T-cell (primary cell): ENCODE measurements around the gene KCNJ12. TPM values are rescaled to one million over a fixed set of nuclear protein-coding genes. Genes with fewer than 3 reads are reported as not detected.
A peak's percentile ranks its signal among the peaks of the same experiment; 100 is the strongest.
"Not testable (repeated sequence)": the region's sequence is repeated elsewhere in the genome, so short reads cannot be mapped to it uniquely, and the experiment has no call there.

Experiments
- ATAC-seq, 4 experiments: fragments of 200-7000 bp in 3 of 4; fragments of 150-1000 bp in 1 of 4; cut with Tn5 transposase; replicated peaks in 1 of 4; 1 replicate in 3 of 4; 2 replicates in 1 of 4; pipeline ENCODE4 v1.10.0; 2021; ENCODE audit warnings: moderate library complexity in 3 of 4, mild to moderate bottlenecking in 2 of 4, moderate number of reproducible peaks in 1 of 4
- CTCF ChIA-PET, 2 donors: fragments of 300-600 bp; sonication (Branson Sonifier 250); formaldehyde crosslinking; loops; one replicate each; lab custom pipeline; 2022; ENCODE audit warnings: antibody characterized with exemption in 2 of 2; lab: Charles Lee
- POLR2A ChIA-PET, 2 donors: fragments of 300-600 bp; sonication (Branson Sonifier 250); formaldehyde crosslinking; loops; one replicate each; lab custom pipeline; 2022; ENCODE audit warnings: antibody characterized with exemption in 2 of 2; lab: Charles Lee
- DNase-seq, 35 experiments: peaks; one replicate each; pipeline versions ENCODE4 v3.0.0 to v3.0.0-alpha.2; 2013 to 2023
- H3K27ac ChIP-seq: one replicate; pipeline ENCODE4 v1.5.1; 2013; ENCODE audit warnings: low read length
- H3K27me3 ChIP-seq, 2 experiments: replicated peaks in 1 of 2; 1 replicate in 1 of 2; 2 replicates in 1 of 2; pipeline versions ENCODE4 v1.6.1 to v1.7.0; 2013; ENCODE audit warnings: low read length in 1 of 2, mixed read lengths in 1 of 2; ENCODE audit not compliant: control insufficient read depth in 2 of 2, insufficient read depth in 2 of 2; ENCODE audit errors: extremely low read depth in 1 of 2
- H3K36me3 ChIP-seq, 2 donors: 1 replicate in 1 of 2; 2 replicates in 1 of 2; pipeline versions ENCODE4 v1.6.1 to v1.7.0; 2013; ENCODE audit warnings: low read length in 1 of 2; ENCODE audit not compliant: control insufficient read depth in 2 of 2, insufficient read depth in 1 of 2; ENCODE audit errors: extremely low read depth in 1 of 2
- H3K4me1 ChIP-seq, 2 experiments: 1 replicate in 1 of 2; 2 replicates in 1 of 2; pipeline versions ENCODE4 v1.6.1 to v1.7.0; 2013; ENCODE audit warnings: low read length in 2 of 2, mixed read lengths in 1 of 2; ENCODE audit not compliant: insufficient read depth in 2 of 2, control insufficient read depth in 1 of 2; ENCODE audit errors: extremely low read depth in 1 of 2
- H3K4me3 ChIP-seq, 2 donors: 1 replicate in 1 of 2; 2 replicates in 1 of 2; pipeline versions ENCODE4 v1.5.1 to v1.7.0; 2013; ENCODE audit warnings: mild to moderate bottlenecking in 2 of 2, low read length in 1 of 2, moderate library complexity in 1 of 2; ENCODE audit not compliant: control insufficient read depth in 1 of 2; ENCODE audit errors: extremely low read depth in 1 of 2
- H3K9me3 ChIP-seq: 2 replicates; pipeline ENCODE4 v1.7.0; 2013
- H3K27ac Mint-ChIP-seq, 2 donors: one replicate each; pipeline ENCODE4 v1.8.0; 2020 to 2021; ENCODE audit warnings: mild to moderate bottlenecking in 2 of 2, mixed read lengths in 2 of 2
- H3K27me3 Mint-ChIP-seq, 2 donors: one replicate each; pipeline ENCODE4 v1.8.0; 2021 to 2022; ENCODE audit warnings: mixed read lengths in 2 of 2
- H3K36me3 Mint-ChIP-seq: one replicate; pipeline ENCODE4 v1.8.0; 2021; ENCODE audit warnings: mixed read lengths
- H3K4me1 Mint-ChIP-seq, 3 donors: one replicate each; pipeline ENCODE4 v1.8.0; 2020 to 2022; ENCODE audit warnings: mixed read lengths in 3 of 3, mild to moderate bottlenecking in 1 of 3
- H3K4me3 Mint-ChIP-seq, 3 donors: one replicate each; pipeline ENCODE4 v1.8.0; 2020 to 2022; ENCODE audit warnings: mild to moderate bottlenecking in 3 of 3, mixed read lengths in 3 of 3, moderate library complexity in 3 of 3
- H3K9me3 Mint-ChIP-seq, 3 donors: one replicate each; pipeline ENCODE4 v1.8.0; 2020 to 2022; ENCODE audit warnings: mixed read lengths in 3 of 3
- WGBS: methylation state at CpG from one replicate; pipeline ENCODE4 v1.1.5; 2013; ENCODE audit warnings: missing lambda C conversion rate; ENCODE audit not compliant: insufficient coverage; 5-methylcytosine and 5-hydroxymethylcytosine counted together
- total RNA-seq, 35 experiments: library from RNA in 6 of 35; stranded (reverse) in 6 of 35; fragments of 120-200 nt in 1 of 35; gene quantifications; one replicate each; pipeline versions ENCODE4 v1.2.1 to v1.2.4 and lab custom pipeline; 2013 to 2026

KCNJ12 gene
- total RNA-seq, 5 donors from 2014 or later (not counting 1 experiment from before 2014, with no cell fraction given): 0.03 to 0.23 (median 0.10) TPM

GRCh38 chr17:21447552-21447951 is 71.4 kb downstream of the KCNJ12 start:
- not testable (repeated sequence) for H3K36me3 Mint-ChIP-seq, H3K4me3 Mint-ChIP-seq

GRCh38 chr17:21449891-21450290 is 73.7 kb downstream of the KCNJ12 start:
- H3K27ac Mint-ChIP-seq, H3K4me3 Mint-ChIP-seq, H3K4me3 ChIP-seq, H3K4me1 Mint-ChIP-seq, H3K36me3 ChIP-seq, H3K9me3 Mint-ChIP-seq, H3K36me3 Mint-ChIP-seq, POLR2A ChIA-PET, H3K4me1 ChIP-seq, H3K9me3 ChIP-seq, DNase-seq, H3K27ac ChIP-seq, CTCF ChIA-PET: not testable (repeated sequence)
- H3K27me3 Mint-ChIP-seq: peaks cover 13 to 33% of the 10 kb centered on the region in 2 donors
- WGBS: no CpG with 5 or more reads among the region's 3 CpGs
- ATAC-seq: peak in 1 of 4 experiments; percentile 44
- H3K27me3 ChIP-seq: peaks cover 0 to 37% of the 10 kb centered on the region in 2 experiments

More at GRCh38 chr17:21447552-21447951, 71.4 kb downstream of the KCNJ12 start:
- POLR2A ChIA-PET, H3K27ac Mint-ChIP-seq, H3K4me1 ChIP-seq, H3K36me3 ChIP-seq, H3K9me3 Mint-ChIP-seq, CTCF ChIA-PET, H3K9me3 ChIP-seq, H3K4me3 ChIP-seq, DNase-seq, H3K27ac ChIP-seq, H3K4me1 Mint-ChIP-seq, ATAC-seq: not testable (repeated sequence)
- peaks cover 0 to 18% of the 10 kb centered on the region in 2 experiments for H3K27me3 ChIP-seq
- peaks cover 13 to 27% of the 10 kb centered on the region in 2 donors for H3K27me3 Mint-ChIP-seq
- no CpG with 5 or more reads among the region's 4 CpGs for WGBS

GRCh38 chr17:21451975-21452374 is 75.8 kb downstream of the KCNJ12 start:
- DNase-seq (no peak), ATAC-seq (no peak)
- Mint-ChIP-seq H3K27ac (no peak overlapping the region), H3K9me3 (no peaks in the 10 kb centered on the region), H3K36me3 (no peaks in the 10 kb centered on the region), H3K4me3 (peak overlapping the region in 1 of 3 donors; percentile 39), H3K27me3 (peaks cover 16 to 31% of the 10 kb centered on the region in 2 donors), H3K4me1 (peaks cover 12 to 18% (median 16%) of the 10 kb centered on the region in 3 donors)
- no peak overlapping the region for H3K4me3 ChIP-seq
- ChIA-PET POLR2A (no interaction called here), CTCF (no interaction called here)
- peaks cover 7 to 12% of the 10 kb centered on the region in 2 experiments for H3K4me1 ChIP-seq
- 93% methylated on average over 3 of the region's 9 CpGs for WGBS
- H3K27ac ChIP-seq: no peak overlapping the region
- peaks cover 0 to 43% of the 10 kb centered on the region in 2 experiments for H3K27me3 ChIP-seq
- no peaks in the 10 kb centered on the region for H3K9me3 ChIP-seq
- H3K36me3 ChIP-seq: no peaks in the 10 kb centered on the region

GRCh38 chr17:21452377-21453143 is 76.4 kb downstream of the KCNJ12 start:
- ChIA-PET POLR2A (no interaction called here), CTCF (no interaction called here)
- Histone ChIP-seq H3K27me3 (peaks cover 0 to 46% of the 10 kb centered on the region in 2 experiments), H3K36me3 (no peaks in the 10 kb centered on the region), H3K27ac (no peak overlapping the region), H3K9me3 (no peaks in the 10 kb centered on the region), H3K4me3 (peak overlapping the region in 1 of 2 donors; percentile 23), H3K4me1 (peaks cover 7 to 18% of the 10 kb centered on the region in 2 experiments)
- ATAC-seq (no peak), DNase-seq (peak in 13 of 35 experiments; percentile 15 to 55 (median 29))
- peaks cover 16 to 28% of the 10 kb centered on the region in 2 donors for H3K27me3 Mint-ChIP-seq
- H3K27ac Mint-ChIP-seq: no peak overlapping the region
- 33% methylated on average over 38 of the region's 49 CpGs for WGBS
- peaks cover 18 to 23% (median 21%) of the 10 kb centered on the region in 3 donors for H3K4me1 Mint-ChIP-seq
- peak overlapping the region; percentile 39 to 54 (median 45) for H3K4me3 Mint-ChIP-seq
- H3K9me3 Mint-ChIP-seq: no peaks in the 10 kb centered on the region
- no peaks in the 10 kb centered on the region for H3K36me3 Mint-ChIP-seq

GRCh38 chr17:21453144-21453898 is 77.2 kb downstream of the KCNJ12 start:
- 80% methylated on average over 14 of the region's 17 CpGs for WGBS
- POLR2A ChIA-PET: no interaction called here
- ATAC-seq: no peak

GRCh38 chr17:21454006-21454405 is 77.8 kb downstream of the KCNJ12 start:
- peaks cover 0 to 46% of the 10 kb centered on the region in 2 experiments for H3K27me3 ChIP-seq
- H3K9me3 Mint-ChIP-seq, H3K9me3 ChIP-seq, POLR2A ChIA-PET, H3K36me3 Mint-ChIP-seq, CTCF ChIA-PET, H3K27ac ChIP-seq, H3K4me3 ChIP-seq, H3K27ac Mint-ChIP-seq, H3K36me3 ChIP-seq, ATAC-seq, DNase-seq, H3K4me3 Mint-ChIP-seq: not testable (repeated sequence)
- H3K27me3 Mint-ChIP-seq: peaks cover 19 to 21% of the 10 kb centered on the region in 2 donors
- 82% methylated on average over 3 of the region's 5 CpGs for WGBS
- H3K4me1 Mint-ChIP-seq: peaks cover 18 to 23% (median 21%) of the 10 kb centered on the region in 3 donors
- peaks cover 7 to 20% of the 10 kb centered on the region in 2 experiments for H3K4me1 ChIP-seq

More at GRCh38 chr17:21453144-21453898, 77.2 kb downstream of the KCNJ12 start:
- no peaks in the 10 kb centered on the region for H3K36me3 ChIP-seq
- H3K9me3 Mint-ChIP-seq: no peaks in the 10 kb centered on the region
- H3K27ac ChIP-seq: no peak overlapping the region
- H3K4me3 ChIP-seq: no peak overlapping the region
- no peaks in the 10 kb centered on the region for H3K9me3 ChIP-seq
- peaks cover 18 to 23% (median 21%) of the 10 kb centered on the region in 3 donors for H3K4me1 Mint-ChIP-seq
- peaks cover 7 to 20% of the 10 kb centered on the region in 2 experiments for H3K4me1 ChIP-seq
- H3K27me3 Mint-ChIP-seq: peaks cover 18 to 25% of the 10 kb centered on the region in 2 donors
- no peak overlapping the region for H3K4me3 Mint-ChIP-seq
- no peak overlapping the region for H3K27ac Mint-ChIP-seq
- no peaks in the 10 kb centered on the region for H3K36me3 Mint-ChIP-seq
- CTCF ChIA-PET: no interaction called here
- DNase-seq: no peak
- H3K27me3 ChIP-seq: peaks cover 0 to 44% of the 10 kb centered on the region in 2 experiments
